ENCODE measurements around the gene KCNMB2.

Gene KCNMB2

GRCh38 chr3:178870085-178870484 is 333.8 kb downstream of the KCNMB2 start:
- no peak overlapping the region for H3K4me3 ChIP-seq (ENCODE audit: control insufficient read depth, low read depth, low read length)
- no peak for DNase-seq (ENCODE audit: low read depth)
- TF ChIP-seq CTCF (IDR thresholded peaks at IDR 0.05; ENCODE audit: control insufficient read depth, insufficient read depth, low read depth, low read length, missing control alignments) = no peak

- no peak for TF ChIP-seq CTCF (IDR thresholded peaks at IDR 0.05; ENCODE audit: control insufficient read depth, insufficient read depth, low read depth, low read length, missing control alignments)
- DNase-seq (ENCODE audit: low read depth) = no peak
- no peak overlapping the region for H3K4me3 ChIP-seq (ENCODE audit: control insufficient read depth, low read depth, low read length)
Measured at GRCh38 chr3:178875157-178875556, 338.9 kb downstream of the KCNMB2 start.

DNA sequence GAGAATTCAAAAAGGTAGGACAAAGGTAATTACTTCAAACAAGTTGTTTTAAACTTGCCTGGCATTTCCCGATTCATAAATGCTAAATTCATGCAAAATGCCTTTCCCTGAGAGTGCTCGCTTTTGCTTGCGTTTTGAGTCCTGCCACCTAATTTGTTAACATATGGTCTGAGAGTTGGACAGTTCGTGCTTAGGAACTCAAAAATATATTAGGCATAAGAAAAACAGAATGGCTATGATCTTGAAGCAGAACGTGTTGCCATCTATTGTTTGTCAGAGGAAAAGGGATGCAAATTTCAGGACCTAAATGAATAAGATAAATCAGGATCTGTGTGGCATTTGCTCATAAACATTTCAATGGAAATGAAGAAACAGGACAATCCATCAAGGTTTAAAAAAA is 339.6 kb downstream of the KCNMB2 start:
- no peak for DNase-seq (ENCODE audit: low read depth)
- H3K4me3 ChIP-seq (ENCODE audit: control insufficient read depth, low read depth, low read length) = no peak overlapping the region
- TF ChIP-seq CTCF (IDR thresholded peaks at IDR 0.05; ENCODE audit: control insufficient read depth, insufficient read depth, low read depth, low read length, missing control alignments) = no peak

DNA sequence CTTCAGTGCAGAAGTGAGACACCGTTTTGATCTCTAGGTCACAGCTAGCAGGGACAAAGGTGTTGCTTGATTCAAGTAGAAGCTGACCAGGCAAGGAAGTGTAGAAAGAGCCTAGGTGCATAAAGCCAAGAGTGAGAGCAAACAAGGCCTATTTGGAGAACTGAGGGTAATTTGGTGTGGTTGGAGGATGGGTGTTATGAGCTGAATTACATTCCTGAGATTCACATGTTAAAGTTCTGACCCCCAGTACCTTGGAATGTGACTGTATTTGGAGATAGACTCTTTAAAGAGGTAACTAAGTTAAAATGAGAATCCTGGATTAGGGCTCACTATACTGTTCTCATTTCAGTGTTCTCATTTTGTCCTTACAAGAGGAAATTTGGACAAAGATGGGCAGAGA is 344.0 kb downstream of the KCNMB2 start:
- DNase-seq (ENCODE audit: low read depth) = no peak
- no peak for TF ChIP-seq CTCF (IDR thresholded peaks at IDR 0.05; ENCODE audit: control insufficient read depth, insufficient read depth, low read depth, low read length, missing control alignments)
- H3K4me3 ChIP-seq (ENCODE audit: control insufficient read depth, low read depth, low read length) = no peak overlapping the region
